ENCODE results near the gene DHX15. TPM values are rescaled to one million over a fixed set of nuclear protein-coding genes. Genes with fewer than 3 reads are reported as not detected.

DHX15 gene
- total RNA-seq, 3 donors from 2014 or later, result 119 to 207 (median 192) TPM

DNA sequence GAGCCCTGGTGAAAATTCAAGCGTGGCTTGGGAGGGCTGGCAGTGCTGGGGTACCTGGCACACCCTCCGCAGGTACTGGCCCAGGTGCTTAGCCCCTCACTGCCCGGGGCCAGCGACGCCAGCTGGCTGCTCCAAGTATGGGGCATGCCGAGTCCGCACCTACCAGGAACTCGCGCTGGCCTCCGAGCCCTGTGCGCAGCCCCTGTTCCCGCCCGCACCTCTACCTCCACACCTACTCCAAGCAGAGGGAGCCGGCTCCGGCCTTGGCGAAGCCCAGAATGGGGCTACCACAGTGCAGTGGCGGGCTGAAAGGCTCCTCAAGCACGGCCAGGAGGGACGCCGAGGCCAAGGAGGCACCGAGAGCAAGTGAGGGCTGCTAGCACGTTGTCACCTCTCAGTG, 14.9 kb upstream of the DHX15 start:
- Histone ChIP-seq H3K36me3 (no peaks in the 10 kb centered on the region), H3K27ac (no peak overlapping the region), H3K4me3 (no peak overlapping the region), H3K27me3 (no peaks in the 10 kb centered on the region), H3K9me3 (no peaks in the 10 kb centered on the region), H3K4me1 (no peaks in the 10 kb centered on the region)
- TF ChIP-seq, protein P1, sequence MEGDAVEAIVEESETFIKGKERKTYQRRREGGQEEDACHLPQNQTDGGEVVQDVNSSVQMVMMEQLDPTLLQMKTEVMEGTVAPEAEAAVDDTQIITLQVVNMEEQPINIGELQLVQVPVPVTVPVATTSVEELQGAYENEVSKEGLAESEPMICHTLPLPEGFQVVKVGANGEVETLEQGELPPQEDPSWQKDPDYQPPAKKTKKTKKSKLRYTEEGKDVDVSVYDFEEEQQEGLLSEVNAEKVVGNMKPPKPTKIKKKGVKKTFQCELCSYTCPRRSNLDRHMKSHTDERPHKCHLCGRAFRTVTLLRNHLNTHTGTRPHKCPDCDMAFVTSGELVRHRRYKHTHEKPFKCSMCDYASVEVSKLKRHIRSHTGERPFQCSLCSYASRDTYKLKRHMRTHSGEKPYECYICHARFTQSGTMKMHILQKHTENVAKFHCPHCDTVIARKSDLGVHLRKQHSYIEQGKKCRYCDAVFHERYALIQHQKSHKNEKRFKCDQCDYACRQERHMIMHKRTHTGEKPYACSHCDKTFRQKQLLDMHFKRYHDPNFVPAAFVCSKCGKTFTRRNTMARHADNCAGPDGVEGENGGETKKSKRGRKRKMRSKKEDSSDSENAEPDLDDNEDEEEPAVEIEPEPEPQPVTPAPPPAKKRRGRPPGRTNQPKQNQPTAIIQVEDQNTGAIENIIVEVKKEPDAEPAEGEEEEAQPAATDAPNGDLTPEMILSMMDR (IDR thresholded peaks at IDR 0.05), result no peak
- TF ChIP-seq POLR2A (IDR thresholded peaks at IDR 0.05) (no peak), POLR2AphosphoS5 (IDR thresholded peaks at IDR 0.05) (no peak)
- DNase-seq (ENCODE audit: low spot score in 2 of 2), result no peak
- intact Hi-C loops (cut with DNase I; ENCODE audit: low total_unique reads), result no loop called here

DNA sequence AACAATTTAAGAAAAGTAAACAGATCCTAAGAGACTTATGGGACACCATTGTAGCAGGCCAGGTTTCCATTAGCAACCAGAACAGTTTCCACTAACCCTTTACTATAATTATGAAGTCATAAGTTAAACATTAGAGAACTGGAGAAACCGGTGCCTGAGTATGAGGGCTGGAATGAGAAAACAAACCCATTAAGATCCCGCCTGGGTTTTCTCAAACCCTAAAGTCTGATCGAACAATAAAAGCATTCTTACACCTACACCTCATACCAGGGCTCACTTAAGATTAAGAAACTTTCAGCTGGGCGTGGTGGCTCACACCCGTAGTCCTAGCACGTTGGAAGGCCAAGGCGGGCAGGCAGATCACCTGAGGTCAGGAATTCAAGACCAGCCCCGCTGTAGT, 13.7 kb upstream of the DHX15 start:
- H3K36me3 ChIP-seq, result no peaks in the 10 kb centered on the region
- no peaks in the 10 kb centered on the region for H3K9me3 ChIP-seq
- H3K27me3 ChIP-seq, result no peaks in the 10 kb centered on the region
- TF ChIP-seq, protein P1 (IDR thresholded peaks at IDR 0.05), result no peak
- TF ChIP-seq POLR2AphosphoS5 (IDR thresholded peaks at IDR 0.05) (no peak), POLR2A (IDR thresholded peaks at IDR 0.05) (no peak)
- no peak overlapping the region for H3K4me3 ChIP-seq
- H3K27ac ChIP-seq, result peak overlapping the region; percentile 60 to 84
- intact Hi-C loops (cut with DNase I; ENCODE audit: low total_unique reads), result no loop called here
- no peaks in the 10 kb centered on the region for H3K4me1 ChIP-seq
- no peak for DNase-seq (ENCODE audit: low spot score in 2 of 2)

DNA sequence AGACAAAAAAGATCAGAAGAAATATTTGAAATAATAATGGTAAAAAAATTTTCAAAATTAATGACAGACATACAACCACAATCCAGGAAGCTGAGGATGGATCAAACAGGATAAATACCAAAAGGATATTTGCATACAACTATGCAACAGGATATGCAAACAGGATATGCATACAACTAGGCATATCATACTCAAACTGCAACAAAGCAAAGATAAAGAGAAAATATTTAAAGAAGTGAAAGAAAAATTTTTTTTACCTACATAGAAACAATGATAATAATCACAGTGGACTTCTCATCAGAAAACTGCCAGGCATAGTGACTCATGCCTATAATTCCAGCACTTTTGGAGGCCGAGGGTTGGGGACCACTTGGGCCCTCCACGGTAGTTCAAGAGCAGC, 11.3 kb upstream of the DHX15 start:
- H3K4me1 ChIP-seq, result no peaks in the 10 kb centered on the region
- H3K4me3 ChIP-seq, result no peak overlapping the region
- H3K36me3 ChIP-seq, result no peaks in the 10 kb centered on the region
- DNase-seq (ENCODE audit: low spot score in 2 of 2), result no peak
- intact Hi-C loops (cut with DNase I; ENCODE audit: low total_unique reads), result no loop called here
- no peak overlapping the region for H3K27ac ChIP-seq
- H3K9me3 ChIP-seq, result no peaks in the 10 kb centered on the region
- H3K27me3 ChIP-seq, result no peaks in the 10 kb centered on the region
- TF ChIP-seq, protein P1 (IDR thresholded peaks at IDR 0.05), result no peak
- TF ChIP-seq POLR2A (IDR thresholded peaks at IDR 0.05), result no peak
- TF ChIP-seq POLR2AphosphoS5 (IDR thresholded peaks at IDR 0.05), result no peak

DNA sequence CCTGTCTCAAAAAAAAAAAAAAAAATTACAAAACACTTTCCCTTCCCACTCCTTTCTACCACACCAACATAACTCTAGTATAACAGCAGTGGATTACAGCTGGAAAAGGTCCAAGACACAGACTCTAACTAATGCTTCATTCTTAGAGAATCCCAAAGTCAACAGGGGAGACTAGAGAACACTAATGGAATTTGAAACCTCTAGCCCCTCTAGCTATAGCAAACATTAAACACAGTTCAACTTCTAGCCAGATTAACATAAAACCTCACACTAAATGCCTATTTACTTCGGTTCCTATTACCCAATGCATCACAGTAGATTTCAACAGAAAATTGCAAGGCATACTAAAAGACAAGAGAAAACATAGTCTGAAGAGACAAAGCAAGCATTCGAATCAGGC, 10.5 kb upstream of the DHX15 start:
- Histone ChIP-seq H3K9me3 (no peaks in the 10 kb centered on the region), H3K4me1 (no peaks in the 10 kb centered on the region), H3K4me3 (no peak overlapping the region), H3K36me3 (no peaks in the 10 kb centered on the region), H3K27ac (no peak overlapping the region), H3K27me3 (no peaks in the 10 kb centered on the region)
- TF ChIP-seq, protein P1 (IDR thresholded peaks at IDR 0.05), result no peak
- TF ChIP-seq POLR2AphosphoS5 (IDR thresholded peaks at IDR 0.05) (no peak), POLR2A (IDR thresholded peaks at IDR 0.05) (no peak)
- no peak for DNase-seq (ENCODE audit: low spot score in 2 of 2)
- intact Hi-C loops (cut with DNase I; ENCODE audit: low total_unique reads), result no loop called here

DNA sequence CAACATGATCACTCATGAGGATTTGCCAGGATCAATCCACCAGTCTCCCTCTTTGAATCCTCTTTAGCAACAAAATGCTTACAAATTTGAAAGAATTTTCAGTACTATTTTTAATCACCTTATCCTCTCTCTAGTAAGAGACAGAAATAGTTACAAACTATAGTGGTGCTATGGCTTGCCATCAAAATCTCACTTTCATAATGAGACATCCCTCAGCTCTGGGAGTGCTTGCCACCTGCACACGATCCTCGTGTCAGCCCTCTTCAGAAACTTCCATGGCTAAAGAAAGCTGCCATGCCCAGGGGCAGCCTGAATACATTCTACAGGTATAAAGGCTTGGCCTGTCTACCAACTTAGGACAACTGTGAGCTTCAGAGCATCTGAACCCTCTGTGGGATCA, 5.1 kb upstream of the DHX15 start:
- Histone ChIP-seq H3K27me3 (no peaks in the 10 kb centered on the region), H3K36me3 (no peaks in the 10 kb centered on the region), H3K9me3 (no peaks in the 10 kb centered on the region), H3K4me1 (no peaks in the 10 kb centered on the region), H3K4me3 (no peak overlapping the region), H3K27ac (no peak overlapping the region)
- TF ChIP-seq POLR2AphosphoS5 (IDR thresholded peaks at IDR 0.05) (no peak), POLR2A (IDR thresholded peaks at IDR 0.05) (no peak)
- TF ChIP-seq, protein P1 (IDR thresholded peaks at IDR 0.05), result no peak
- intact Hi-C loops (cut with DNase I; ENCODE audit: low total_unique reads), result no loop called here
- DNase-seq (ENCODE audit: low spot score in 2 of 2), result no peak
